HFFc6 (cell line): ENCODE measurements around the gene ZBTB47. TPM values are rescaled to one million over a fixed set of nuclear protein-coding genes. Genes with fewer than 3 reads are reported as not detected.
A peak's percentile ranks its signal among the peaks of the same experiment; 100 is the strongest.

Source experiments
- DNase-seq: peaks from one replicate; pipeline ENCODE4 v3.0.0-alpha.2; 2018
- H3K27ac Mint-ChIP-seq: 2 replicates; pipeline ENCODE4 v1.8.0; 2020; ENCODE audit warnings: mild to moderate bottlenecking, mixed read lengths
- H3K27me3 Mint-ChIP-seq: 2 replicates; pipeline ENCODE4 v1.8.0; 2021; ENCODE audit warnings: mild to moderate bottlenecking, moderate library complexity, mixed read lengths; ENCODE audit not compliant: insufficient read depth
- H3K36me3 Mint-ChIP-seq: 2 replicates; pipeline ENCODE4 v1.8.0; 2021; ENCODE audit warnings: low read depth, mixed read lengths
- H3K4me1 Mint-ChIP-seq: 2 replicates; pipeline ENCODE4 v1.8.0; 2020; ENCODE audit warnings: low read depth, mixed read lengths
- H3K4me3 Mint-ChIP-seq: 2 replicates; pipeline ENCODE4 v1.8.0; 2020; ENCODE audit warnings: mild to moderate bottlenecking, moderate library complexity, mixed read lengths
- H3K9me3 Mint-ChIP-seq: 2 replicates; pipeline ENCODE4 v1.8.0; 2020; ENCODE audit warnings: mild to moderate bottlenecking, mixed read lengths
- total RNA-seq, 6 experiments: library from RNA; stranded (reverse); fragmentation: NEBNext Ultra II Directional; extraction: Animal tissue kit (Norgen Biotek cat#: 25700); gene quantifications; 2 replicates in 1 of 6; 3 replicates in 5 of 6; pipeline ENCODE4 v1.2.3, GENCODE V29; 2021
- TF ChIP-seq, protein P1 (sequence below): fragments of 200-600 bp; sonication (generic); IDR thresholded peaks from 2 replicates; pipeline ENCODE4 v1.5.0; 2021; ENCODE audit warnings: antibody characterized with exemption, mild to moderate bottlenecking

The ZBTB47 gene
- total RNA-seq, 6 experiments from 2014 or later: 26.3 to 35.7 (median 29.3) TPM

GRCh38 chr3:42667096-42667522, 13.6 kb downstream of the ZBTB47 start:
- DNase-seq: no peak
- Mint-ChIP-seq H3K4me1 (peaks cover 7% of the 10 kb centered on the region; the same call in 1 of the 2 replicates), H3K4me3 (no peak overlapping the region), H3K9me3 (no peaks in the 10 kb centered on the region), H3K27me3 (peaks cover 16% of the 10 kb centered on the region), H3K27ac (0 out of 2 replicates have a peak overlapping the region, but pooled peaks have one; percentile 43), H3K36me3 (no peaks in the 10 kb centered on the region)
- TF ChIP-seq, protein P1, sequence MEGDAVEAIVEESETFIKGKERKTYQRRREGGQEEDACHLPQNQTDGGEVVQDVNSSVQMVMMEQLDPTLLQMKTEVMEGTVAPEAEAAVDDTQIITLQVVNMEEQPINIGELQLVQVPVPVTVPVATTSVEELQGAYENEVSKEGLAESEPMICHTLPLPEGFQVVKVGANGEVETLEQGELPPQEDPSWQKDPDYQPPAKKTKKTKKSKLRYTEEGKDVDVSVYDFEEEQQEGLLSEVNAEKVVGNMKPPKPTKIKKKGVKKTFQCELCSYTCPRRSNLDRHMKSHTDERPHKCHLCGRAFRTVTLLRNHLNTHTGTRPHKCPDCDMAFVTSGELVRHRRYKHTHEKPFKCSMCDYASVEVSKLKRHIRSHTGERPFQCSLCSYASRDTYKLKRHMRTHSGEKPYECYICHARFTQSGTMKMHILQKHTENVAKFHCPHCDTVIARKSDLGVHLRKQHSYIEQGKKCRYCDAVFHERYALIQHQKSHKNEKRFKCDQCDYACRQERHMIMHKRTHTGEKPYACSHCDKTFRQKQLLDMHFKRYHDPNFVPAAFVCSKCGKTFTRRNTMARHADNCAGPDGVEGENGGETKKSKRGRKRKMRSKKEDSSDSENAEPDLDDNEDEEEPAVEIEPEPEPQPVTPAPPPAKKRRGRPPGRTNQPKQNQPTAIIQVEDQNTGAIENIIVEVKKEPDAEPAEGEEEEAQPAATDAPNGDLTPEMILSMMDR: no peak

DNA sequence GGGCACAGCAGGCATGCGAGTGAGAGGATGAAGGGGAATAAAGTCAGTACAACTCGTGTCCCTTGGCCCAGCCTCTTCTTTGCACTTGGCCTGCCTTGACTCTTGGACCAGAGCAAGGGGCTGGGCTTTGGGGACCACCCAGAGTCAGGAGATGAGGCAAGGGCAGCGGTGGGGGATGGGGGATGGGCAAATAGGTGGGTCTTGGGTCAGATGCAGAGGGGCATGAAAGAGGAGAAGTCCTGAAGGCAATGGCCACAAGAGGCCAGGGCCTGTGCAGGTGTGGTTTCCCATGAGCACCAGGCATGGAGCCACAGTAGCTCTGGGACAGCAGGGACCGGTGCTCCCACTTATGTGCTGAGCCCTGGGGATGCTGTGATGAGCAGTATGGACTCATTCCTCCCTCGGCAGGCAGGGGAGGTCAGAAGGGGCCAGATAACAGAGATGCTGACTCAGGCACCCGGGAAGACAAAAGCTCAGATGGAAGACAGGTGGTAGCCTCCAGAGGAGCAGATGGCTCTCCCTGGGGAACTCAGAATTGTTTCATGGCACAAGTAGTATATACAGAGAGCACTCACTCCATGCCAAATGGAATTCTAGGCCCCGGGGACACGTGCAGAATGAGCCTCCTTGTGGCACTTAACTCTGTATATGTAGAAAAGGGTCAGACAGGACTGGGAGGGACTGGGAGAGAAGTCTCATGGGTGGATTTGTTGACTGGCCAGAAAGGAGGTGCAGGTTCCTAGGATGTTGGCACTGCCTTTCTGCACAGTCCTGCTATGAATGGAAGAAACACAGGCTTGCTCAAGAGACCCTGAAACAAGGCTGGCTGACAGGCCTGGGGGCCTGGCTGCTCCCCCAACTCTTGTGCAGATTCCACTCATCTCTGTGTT, 14.3 kb downstream of the ZBTB47 start:
- H3K9me3 Mint-ChIP-seq: no peaks in the 10 kb centered on the region
- no peak for DNase-seq
- H3K27me3 Mint-ChIP-seq: peaks cover 16% of the 10 kb centered on the region
- 0 out of 2 replicates have a peak overlapping the region, but pooled peaks have one; percentile 43 for H3K27ac Mint-ChIP-seq
- H3K4me3 Mint-ChIP-seq: no peak overlapping the region
- peaks cover 7% of the 10 kb centered on the region; the same call in 1 of the 2 replicates for H3K4me1 Mint-ChIP-seq
- TF ChIP-seq, protein P1: no peak
- no peaks in the 10 kb centered on the region for H3K36me3 Mint-ChIP-seq

DNA sequence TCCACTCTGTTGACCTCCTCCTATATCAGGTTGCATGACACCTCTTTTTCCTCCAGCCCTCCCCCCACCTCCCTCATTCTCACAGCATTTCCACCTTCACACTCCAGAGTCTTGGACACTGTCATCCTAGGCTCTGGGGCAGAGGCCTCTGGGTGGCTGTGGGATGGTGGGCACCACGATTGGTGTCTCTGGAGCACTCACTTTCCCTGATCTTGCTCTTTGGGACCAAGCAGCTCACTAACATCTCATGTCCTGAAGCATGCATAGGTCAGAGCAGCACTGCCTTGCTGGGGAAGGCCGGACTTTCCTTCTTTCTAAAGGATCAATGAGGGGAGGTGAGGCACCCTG, 14.9 kb downstream of the ZBTB47 start:
- Mint-ChIP-seq H3K9me3 (no peaks in the 10 kb centered on the region), H3K4me3 (no peak overlapping the region), H3K4me1 (peaks cover 7% of the 10 kb centered on the region; the same call in 1 of the 2 replicates), H3K27ac (no peak overlapping the region), H3K27me3 (peaks cover 16% of the 10 kb centered on the region), H3K36me3 (no peaks in the 10 kb centered on the region)
- TF ChIP-seq, protein P1: no peak
- no peak for DNase-seq

- Mint-ChIP-seq H3K4me3 (no peak overlapping the region), H3K4me1 (peaks cover 7% of the 10 kb centered on the region; the same call in 1 of the 2 replicates), H3K27me3 (peaks cover 16% of the 10 kb centered on the region), H3K36me3 (no peaks in the 10 kb centered on the region), H3K27ac (no peak overlapping the region), H3K9me3 (no peaks in the 10 kb centered on the region)
- TF ChIP-seq, protein P1: no peak
- no peak for DNase-seq
Measured at GRCh38 chr3:42668793-42669217, 15.3 kb downstream of the ZBTB47 start.

DNA sequence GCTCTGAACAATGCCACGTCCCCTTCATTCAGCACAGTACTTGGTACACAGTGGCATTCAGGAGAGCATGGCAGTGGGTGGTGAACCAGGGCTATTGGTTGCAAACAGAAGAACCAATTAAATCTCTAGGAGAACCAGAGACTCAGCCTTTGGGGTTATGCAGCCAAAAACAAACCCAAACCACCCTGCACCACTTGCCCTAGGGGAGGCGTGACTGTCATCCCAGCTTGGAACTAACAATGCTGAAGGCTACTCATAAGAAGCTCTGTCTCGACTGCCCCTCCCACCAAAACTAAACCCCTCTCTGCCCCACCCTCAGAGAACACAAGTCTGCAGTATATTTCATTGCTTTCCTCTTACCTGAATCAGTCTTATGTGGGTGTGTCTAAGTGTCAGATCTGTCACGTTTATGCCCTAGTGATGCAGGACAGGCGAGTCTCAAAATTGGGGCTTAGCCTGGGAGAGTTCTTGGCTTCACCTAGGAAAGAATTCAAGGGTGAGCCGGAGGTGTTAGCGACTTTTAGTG, 16.6 kb downstream of the ZBTB47 start:
- H3K4me1 Mint-ChIP-seq: peaks cover 7% of the 10 kb centered on the region; the same call in 1 of the 2 replicates
- TF ChIP-seq, protein P1: no peak
- H3K9me3 Mint-ChIP-seq: no peaks in the 10 kb centered on the region
- H3K4me3 Mint-ChIP-seq: no peak overlapping the region
- no peak overlapping the region for H3K27ac Mint-ChIP-seq
- DNase-seq: no peak
- H3K36me3 Mint-ChIP-seq: no peaks in the 10 kb centered on the region
- peaks cover 16% of the 10 kb centered on the region for H3K27me3 Mint-ChIP-seq
